ENCODE data around the gene PRSS27.

The PRSS27 gene

GRCh38 chr16:2713523-2713922, 6.5 kb downstream of the PRSS27 start:
- no peak for TF ChIP-seq CTCF (IDR thresholded peaks at IDR 0.05; ENCODE audit: low read depth, low read length, missing control alignments)
- H3K4me3 ChIP-seq (ENCODE audit: low read depth, low read length): no peak overlapping the region

GRCh38 chr16:2712546-2712945, 7.5 kb downstream of the PRSS27 start:
- no peak for DNase-seq (ENCODE audit: low read depth)
- no peak for TF ChIP-seq CTCF (IDR thresholded peaks at IDR 0.05; ENCODE audit: low read depth, low read length, missing control alignments)
- no peak overlapping the region for H3K4me3 ChIP-seq (ENCODE audit: low read depth, low read length)

More at GRCh38 chr16:2713523-2713922, 6.5 kb downstream of the PRSS27 start:
- no peak for DNase-seq (ENCODE audit: low read depth)

GRCh38 chr16:2712063-2712441, 8.0 kb downstream of the PRSS27 start:
- DNase-seq (ENCODE audit: low read depth): no peak
- no peak for TF ChIP-seq CTCF (IDR thresholded peaks at IDR 0.05; ENCODE audit: low read depth, low read length, missing control alignments)

GRCh38 chr16:2711370-2712062, 8.5 kb downstream of the PRSS27 start:
- no peak for DNase-seq (ENCODE audit: low read depth)
- no peak overlapping the region for H3K4me3 ChIP-seq (ENCODE audit: low read depth, low read length)
- TF ChIP-seq CTCF (IDR thresholded peaks at IDR 0.05; ENCODE audit: low read depth, low read length, missing control alignments): no peak

More at GRCh38 chr16:2712063-2712441, 8.0 kb downstream of the PRSS27 start:
- H3K4me3 ChIP-seq (ENCODE audit: low read depth, low read length): no peak overlapping the region

- DNase-seq (ENCODE audit: low read depth): no peak
- no peak overlapping the region for H3K4me3 ChIP-seq (ENCODE audit: low read depth, low read length)
- no peak for TF ChIP-seq CTCF (IDR thresholded peaks at IDR 0.05; ENCODE audit: low read depth, low read length, missing control alignments)
Measured at GRCh38 chr16:2710711-2711231, 9.3 kb downstream of the PRSS27 start.

GRCh38 chr16:2710021-2710710, 9.9 kb downstream of the PRSS27 start:
- no peak for TF ChIP-seq CTCF (IDR thresholded peaks at IDR 0.05; ENCODE audit: low read depth, low read length, missing control alignments)
- H3K4me3 ChIP-seq (ENCODE audit: low read depth, low read length): no peak overlapping the region
- no peak for DNase-seq (ENCODE audit: low read depth)

Measured in GM12864 (cell line).